ENCODE data around the gene CAMK2N2.
"Not testable (repeated sequence)": the region's sequence is repeated elsewhere in the genome, so short reads cannot be mapped to it uniquely, and the experiment has no call there.

CAMK2N2 gene

DNA sequence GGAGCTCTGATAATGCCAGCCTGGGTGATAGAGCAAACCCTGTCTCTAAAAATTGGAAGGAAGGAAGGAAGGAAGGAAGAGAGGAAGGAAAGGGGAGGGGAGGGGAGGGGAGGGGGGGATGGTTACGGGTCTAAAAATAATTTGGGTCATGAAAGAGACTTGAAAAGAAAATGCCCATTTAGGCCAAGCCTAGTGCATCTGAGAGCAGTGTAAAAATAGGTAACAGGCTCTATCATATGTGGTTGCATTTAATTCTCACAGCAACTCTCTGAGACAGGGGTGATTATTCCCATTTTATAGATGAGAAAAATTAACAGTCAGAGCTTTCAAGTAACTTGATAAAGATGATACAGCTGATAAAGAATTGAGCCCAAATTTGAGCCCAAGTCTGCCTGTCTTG is 10.9 kb upstream of the CAMK2N2 start:
- no peak for DNase-seq

DNA sequence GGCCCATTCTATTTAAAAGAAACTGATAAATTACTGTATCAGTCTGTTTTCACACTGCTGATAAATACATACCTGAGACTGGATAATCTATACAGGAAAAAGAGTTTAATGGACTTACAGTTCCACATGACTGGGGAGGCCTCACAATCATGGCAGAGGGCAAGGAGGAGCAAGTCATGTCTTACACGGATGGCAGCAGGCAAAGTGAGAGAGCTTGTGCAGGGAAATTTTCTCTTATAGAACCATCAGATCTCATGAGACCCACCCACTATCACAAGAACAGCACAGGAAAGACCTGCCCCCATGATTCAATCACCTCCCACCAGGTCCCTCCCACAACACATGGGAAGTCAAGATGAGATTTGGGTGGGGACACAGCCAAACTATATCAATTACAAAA is 5.9 kb upstream of the CAMK2N2 start:
- not testable (repeated sequence) for DNase-seq

DNA sequence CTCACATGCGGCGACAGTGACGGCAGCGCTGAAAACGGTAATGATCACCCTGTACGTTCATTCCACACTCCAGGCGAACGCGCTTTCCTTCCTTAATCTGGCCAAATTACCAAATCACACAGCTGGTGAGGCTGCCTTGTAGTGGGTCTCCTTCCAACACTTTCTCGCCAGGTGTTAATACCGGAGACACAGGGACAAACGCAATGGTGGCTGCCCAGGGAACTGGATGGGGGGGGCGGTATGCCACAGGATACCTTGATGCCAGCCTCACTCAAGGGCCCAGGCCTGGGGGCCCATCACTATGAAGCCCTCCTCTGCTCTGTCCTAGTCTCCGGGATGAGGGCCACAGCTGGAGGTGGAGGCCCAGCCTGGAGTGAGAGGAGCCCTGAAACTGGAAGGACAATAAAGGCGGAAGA is 1.4 kb upstream of the CAMK2N2 start:
- no peak for DNase-seq

DNA sequence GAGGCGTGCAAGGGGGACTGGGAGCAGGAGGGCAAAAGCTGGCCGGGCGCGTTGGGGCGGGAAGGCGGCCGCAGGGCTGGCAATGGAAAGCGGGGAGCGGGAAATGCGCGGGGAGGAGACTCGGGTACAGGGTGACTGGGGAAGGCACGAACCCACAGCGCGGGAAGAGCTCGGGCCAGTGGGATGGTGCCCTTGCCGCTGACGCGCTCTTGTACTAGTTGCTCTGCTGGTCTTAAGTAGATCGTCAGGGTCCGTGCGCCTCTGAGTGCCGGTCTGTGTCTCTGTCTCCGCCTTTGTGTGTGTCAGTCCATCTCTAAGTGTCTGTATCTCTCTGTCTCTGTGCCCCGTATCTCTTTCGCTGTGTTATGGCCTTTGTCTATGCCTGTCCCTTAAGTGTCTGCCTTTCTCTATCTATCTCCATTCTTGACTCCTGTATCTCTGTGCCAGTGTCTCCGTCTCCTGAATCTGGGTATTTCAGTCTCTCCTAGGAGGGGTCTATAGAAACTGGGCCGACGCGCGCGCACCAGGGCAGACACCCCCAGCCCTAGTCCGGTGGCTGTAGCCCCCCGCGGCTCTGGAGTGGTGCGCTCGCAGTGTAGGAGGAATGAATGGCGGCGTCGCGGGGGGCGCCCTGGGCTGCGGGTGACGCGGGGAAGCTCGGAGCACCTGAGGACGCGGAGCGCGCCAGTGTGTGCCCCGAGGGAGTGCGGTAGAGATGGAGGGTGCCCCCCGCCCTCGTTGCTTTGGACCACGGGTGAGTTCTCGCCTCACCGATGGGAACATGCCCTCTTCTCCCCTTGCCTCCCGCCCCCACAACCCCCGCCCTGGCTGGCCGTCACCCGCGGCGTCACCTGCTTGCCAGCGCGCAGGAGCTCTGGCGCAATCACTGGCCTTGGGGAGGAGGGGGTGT is 756 bp upstream of the CAMK2N2 start:
- peak; percentile 55 for DNase-seq

DNA sequence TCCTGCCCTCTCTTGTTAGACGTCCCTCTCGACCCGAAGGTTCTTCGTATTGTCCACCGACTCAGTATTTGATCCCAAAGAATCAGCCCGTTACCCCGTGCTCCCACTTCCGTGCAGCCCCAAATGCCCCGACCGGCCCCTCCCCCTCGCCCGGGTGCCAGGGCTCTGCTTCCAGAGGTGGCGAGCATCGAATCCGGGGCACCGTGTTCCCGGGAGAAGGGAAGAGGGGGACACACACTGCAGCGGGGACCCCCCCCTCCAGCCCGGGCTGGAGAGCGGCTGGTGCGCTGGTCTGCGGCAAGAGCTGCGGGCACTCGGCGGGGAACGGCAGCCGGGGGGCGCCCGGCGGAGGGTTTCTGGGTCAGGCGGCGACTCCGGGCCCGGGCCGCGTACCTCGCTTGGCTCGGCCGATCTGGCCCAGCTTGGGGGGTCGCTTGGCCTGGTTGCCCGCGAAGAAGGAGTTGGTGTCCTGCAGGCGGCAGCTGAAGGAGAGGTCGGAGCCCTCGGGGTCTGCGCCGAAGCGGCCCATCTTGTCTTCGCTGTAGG is 556 bp downstream of the CAMK2N2 start:
- DNase-seq, result no peak

DNA sequence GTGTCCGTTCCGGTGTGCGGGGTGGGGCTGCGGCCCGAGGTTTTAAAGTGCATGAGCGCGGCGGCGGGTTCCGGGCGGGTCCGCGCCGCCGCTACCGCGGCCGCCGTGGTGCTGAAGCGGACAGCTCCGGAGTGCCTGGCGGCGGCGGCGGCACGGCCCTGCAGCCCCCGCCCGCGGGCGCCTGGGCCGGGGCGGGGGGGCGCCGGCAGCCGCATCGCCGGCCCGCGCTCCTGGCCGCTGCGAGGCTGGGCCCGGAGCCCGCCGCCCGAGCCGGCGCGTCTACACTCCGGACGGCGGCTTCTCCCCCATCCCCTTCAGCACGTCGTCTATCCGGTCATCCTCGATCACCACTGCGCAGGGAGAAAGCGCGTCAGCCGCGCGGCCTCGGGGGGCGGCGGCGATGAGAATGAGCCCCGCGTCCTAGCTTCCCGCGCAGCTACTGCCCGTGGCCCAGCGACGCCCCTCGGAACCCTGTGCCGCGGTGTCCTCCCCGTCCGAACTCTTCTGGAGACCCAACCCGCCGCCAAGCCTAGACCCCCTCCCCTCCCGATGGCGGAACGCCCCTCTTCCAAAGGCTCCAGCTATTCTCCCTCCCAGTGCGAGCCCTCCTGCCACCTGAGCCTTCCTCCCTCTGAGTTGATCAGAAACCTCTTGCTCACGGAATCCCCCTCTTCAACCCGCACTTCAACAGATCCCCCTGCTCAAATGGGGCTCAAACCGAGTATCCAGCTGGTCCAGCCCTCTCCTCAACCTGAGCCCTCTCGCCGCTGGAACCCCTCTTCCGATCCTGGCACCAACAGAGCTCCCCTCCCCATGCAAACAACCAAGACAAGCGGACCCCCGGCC is 1.3 kb downstream of the CAMK2N2 start:
- peak; percentile 57 for DNase-seq

DNA sequence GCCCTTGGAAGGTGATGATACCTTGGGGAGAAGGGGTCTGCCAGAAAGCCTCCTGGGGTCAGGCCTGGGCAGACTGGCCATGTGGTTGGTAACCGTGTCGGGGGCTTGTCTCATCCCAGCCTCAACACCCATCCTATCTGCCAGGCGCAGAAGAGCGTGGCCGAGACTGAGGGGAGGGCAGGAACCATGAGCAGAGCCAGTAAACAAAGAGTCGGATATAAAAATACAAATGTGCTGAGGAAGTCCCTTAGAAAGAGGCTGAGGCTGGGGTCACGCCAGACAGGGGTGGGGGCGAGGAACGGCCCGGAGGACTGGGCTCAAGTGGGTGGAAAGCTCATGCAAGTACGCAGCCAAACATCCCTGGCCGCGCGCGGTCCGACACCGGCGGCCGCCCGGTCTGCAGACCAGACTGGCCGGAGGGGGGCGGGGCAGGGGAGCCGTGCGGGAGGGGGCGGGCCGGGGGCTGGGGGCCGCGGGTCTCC is 1.9 kb downstream of the CAMK2N2 start:
- DNase-seq, result no peak

DNA sequence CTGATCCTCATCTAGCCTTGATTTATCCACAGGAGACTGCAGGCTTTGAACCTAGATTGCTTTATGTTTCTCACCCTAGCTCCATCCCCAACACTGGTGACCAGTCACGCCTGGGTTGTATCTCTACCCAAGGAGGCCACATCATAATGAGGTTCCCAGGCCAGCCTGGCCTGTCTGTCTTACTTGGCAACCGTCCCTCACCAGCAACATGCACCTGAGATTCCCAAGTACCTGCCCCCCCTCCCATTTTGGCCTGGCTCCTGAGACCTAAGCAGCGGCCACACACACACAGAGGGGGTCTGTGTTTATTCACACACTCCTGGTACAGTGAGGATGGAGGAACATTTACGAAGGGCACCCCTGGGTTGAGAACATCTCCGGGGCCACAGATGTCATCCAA is 2.4 kb downstream of the CAMK2N2 start:
- no peak for DNase-seq

DNA sequence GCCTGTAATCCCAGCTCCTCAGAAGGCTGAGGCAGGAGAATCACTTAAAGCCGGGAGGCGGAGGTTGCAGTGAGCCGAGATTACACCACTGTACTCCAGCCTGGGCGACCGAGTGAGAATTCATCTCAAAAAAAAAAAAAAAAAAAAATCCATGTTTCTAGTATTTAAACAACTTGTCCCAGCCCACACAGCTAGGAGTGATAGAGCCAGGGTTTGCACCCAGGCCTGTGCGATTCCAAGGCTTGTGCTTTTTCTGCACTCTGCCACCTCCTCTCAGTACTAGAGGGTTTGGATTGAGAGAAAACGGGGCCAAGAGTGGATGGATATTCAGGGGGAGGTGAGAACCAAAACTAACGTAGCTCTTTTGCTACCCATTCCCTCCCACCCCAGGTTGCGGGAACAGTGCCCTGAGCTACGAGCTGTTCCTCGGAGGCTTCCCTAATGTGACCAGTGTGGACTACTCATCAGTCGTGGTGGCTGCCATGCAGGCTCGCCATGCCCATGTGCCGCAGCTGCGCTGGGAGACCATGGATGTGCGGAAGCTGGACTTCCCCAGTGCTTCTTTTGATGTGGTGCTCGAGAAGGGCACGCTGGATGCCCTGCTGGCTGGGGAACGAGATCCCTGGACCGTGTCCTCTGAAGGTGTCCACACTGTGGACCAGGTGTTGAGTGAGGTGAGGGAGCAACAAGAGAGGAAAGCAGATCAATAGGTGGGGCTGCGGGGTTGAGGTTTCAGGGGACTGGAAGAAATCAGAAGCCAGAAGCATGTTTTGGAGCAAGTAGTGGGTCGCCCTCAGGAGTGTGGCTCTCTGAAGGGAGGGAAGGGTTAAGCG is 4.1 kb downstream of the CAMK2N2 start:
- DNase-seq, result no peak

DNA sequence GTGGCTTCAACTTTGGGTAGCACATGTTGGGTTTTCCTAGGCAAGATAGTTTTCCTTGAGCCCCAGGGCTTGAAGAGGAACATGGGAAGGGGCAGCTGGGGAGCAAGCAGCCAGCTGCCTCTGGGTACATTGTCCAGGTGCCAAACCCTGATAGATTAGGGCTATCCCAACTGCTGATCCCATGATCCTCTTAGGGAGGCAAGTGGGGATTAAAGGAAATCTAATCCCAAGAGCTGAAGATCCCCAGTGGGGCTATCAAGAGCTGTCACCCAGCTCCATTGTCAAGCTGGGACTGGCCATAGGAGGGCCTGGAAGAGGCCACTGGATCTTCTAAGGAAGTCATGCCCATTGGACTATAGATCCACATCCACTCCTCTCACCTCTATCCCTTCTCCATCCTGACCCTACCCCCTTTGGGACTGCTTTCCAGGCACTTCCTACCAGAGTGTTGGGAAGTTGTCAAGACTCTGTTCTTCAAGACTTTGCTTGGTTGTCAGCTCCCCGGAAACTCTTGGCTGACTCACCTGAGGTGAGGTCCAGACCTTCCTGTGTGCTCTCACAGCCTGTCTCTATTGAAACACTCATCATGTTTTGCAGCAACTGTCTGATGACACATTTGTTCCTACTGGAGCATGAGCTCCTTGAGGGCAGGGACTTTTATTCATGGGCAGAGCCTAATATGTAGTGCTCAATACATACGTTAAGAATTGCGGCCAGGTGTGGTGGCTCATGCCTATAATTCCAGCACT is 5.9 kb downstream of the CAMK2N2 start:
- no peak for DNase-seq

DNA sequence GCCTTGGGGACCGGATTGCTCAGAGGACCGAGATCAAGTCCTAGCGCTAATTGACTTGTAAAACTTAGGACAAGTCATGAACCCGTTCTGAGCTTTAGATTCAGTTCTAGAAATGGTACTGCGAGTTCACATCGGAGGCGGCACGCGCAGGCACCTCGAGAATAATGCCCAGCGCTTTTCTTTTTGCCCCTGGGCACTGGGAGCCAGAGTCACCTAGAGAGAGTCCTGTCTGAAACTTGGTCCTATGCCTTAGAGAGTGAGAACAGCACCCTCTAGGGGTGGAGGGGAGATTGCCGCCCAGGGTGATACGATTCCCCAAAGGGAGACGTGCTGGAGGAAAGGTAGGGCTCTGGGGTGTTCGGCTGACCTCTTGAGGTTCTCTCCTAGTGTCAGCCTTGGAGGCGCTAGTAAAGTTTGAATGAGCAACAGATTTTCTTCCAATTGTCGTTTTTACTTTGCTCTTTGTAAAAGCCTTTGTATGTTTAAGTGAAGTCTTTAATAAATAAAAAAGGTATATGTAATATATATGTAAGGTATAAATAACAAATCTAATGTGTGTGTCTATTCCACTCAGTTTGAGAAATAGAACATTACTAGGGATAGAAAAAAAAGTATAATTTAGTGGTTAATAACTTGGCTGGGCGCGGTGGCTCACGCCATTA is 11.1 kb downstream of the CAMK2N2 start:
- peak; percentile 97 for DNase-seq

DNA sequence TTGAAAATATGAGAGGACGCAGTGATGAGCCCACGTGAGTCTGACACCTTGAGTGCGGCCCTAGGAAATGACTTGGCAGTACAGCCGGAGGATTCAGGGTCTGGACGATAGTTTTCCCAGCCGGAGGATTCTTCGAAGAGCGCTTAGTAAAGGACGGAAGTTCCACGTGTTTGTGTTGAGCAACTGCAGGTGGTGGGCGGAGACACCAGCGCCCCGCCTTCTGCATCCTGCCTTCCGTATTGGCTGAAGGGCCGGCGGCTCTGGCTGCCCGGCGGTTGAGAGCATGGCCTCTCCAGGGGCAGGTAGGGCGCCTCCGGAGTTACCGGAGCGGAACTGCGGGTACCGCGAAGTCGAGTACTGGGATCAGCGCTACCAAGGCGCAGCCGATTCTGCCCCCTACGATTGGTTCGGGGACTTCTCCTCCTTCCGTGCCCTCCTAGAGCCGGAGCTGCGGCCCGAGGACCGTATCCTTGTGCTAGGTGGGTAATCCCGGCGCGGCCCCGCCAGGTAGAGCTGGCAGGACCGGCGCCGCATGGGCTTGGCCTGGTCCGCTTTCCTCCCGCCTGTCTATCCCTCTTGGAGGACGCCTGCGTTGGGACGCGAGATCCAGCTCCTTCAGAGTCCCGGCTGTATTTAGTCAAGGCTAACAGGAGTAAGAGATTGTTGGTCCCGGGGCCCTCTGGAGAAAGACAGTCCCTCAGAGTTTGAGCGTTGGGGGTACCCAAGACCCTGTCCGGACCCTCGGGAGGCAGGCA is 11.8 kb downstream of the CAMK2N2 start, which contains the start of gene EEF1AKMT4:
Gene EEF1AKMT4, plus strand, starts transcription at position 261 of the 755 bp plus-strand sequence. Its CDS starts 23 bp downstream, at position 284.
- DNase-seq, result peak; percentile 99

DNA sequence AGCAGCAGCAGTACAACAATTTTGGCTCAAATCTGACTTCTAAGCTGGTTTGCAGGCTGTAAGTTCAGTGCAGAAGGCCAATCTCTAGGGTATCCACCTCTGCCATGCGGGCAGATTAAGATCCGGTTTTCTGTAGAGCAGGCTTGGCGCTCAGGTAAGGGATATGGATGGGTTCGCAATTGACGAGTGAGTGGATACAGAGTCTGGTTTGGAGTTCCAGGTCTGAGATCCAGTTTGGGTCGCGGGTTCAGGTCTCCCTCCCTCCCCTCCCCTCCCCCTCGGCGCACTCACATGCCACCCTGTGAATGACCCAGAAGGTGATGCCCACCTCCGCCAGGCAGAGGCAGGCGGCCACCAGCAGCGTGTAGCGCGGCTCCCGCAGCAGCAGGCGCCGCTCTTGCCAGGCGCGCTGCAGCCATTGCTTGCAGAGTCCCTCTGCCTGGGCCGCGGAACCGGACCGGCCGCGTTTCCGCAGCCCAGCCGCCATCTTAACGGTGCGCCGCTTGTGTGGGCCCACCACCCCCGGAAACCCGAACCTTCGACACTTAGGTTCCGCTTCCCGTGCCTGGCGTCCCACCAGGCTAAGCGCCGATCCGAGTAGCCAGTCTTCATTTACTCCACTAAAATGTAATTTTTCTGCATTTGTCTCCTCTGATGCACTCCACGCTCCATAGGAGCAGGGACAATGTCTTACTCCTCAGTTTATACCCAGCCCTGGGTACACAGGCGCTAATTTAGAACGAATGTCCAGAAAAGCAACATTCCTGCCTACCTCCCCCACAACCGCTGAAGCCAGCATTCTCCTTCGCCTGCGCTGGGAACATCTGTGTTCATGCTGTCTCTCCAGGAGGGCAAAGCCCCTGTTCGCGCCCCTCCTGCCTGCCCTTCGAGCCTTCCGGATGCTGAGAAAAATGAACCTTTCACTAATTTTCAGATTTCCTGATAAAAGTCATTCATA is 12.6 kb downstream of the CAMK2N2 start, which contains the start of gene ALG3:
Gene ALG3, minus strand, starts transcription at position 509 of the 958 bp plus-strand sequence. Its CDS starts 22 bp downstream, at position 487.
- peak; percentile 93 for DNase-seq

DNA sequence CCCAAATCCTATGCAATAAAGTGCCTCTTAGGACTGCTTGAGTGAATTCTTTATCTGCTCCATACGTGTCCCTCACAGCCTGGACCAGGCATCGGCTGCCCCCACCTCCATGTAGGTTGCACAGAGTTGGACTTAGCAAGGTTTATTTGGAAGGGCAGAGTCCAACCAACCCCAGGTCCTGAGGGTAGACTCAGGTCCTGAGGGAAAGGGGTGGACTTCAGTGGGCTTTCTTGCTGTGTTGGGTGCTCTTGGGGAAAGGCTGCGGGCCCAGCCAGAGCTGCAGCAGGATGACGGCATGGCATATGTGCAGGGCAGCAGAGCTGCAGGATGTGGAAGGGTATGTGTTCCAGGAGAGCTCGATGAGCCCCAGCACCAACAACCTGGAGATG is 19.1 kb downstream of the CAMK2N2 start:
- DNase-seq, result no peak

DNA sequence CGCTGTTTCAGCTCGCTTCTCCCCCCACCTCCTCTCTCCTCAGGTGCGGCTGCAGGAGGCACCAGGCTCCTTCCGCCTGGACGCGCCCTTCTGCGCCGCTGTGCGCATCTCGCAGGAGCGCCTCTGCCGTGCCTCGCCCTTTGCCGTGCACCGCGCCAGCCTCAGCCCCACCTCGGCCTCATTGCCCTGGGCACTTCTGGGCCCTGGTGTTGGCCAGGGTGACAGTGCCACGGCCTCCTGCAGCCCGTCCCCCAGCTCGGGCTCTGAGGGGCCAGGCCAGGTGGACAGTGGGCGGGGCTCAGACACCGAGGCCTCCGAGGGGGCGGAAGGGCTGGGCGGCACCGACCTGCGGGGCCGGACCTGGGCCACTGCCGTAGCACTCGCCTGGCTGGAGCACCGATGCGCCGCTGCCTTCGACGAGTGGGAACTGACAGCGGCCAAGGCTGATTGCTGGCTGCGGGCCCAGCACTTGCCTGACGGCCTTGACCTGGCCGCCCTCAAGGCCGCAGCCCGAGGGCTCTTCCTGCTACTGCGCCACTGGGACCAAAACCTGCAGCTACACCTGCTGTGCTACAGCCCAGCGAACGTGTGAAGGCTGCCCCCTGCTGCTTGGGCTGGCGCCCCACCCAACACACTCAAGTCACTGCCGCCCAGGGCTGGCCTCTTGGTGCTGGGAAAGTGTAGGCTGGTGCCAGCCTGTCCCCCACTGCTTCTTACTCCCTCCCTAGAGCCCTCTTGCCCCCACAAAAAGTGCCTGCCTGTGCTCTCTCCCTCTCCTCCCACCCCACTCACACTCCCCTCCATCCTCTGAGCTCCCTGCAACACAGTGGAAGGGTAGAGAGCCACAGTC is 19.7 kb downstream of the CAMK2N2 start:
- DNase-seq, result peak; percentile 63

DNA sequence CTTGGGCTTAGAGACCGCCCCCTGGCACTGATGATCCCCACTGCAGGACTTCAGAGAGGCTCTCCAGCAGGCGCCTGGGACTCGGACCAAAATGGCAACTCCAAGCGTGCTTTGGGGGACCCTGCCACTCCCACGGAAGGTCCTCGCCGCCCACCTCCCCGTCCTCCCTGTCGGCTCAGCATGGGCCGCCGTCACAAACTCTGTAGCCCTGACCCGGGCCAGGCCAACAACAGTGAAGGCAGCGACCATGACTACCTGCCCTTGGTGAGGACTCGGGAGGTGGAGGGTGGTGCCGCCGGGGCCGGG is 20.3 kb downstream of the CAMK2N2 start:
- no peak for DNase-seq

DNA sequence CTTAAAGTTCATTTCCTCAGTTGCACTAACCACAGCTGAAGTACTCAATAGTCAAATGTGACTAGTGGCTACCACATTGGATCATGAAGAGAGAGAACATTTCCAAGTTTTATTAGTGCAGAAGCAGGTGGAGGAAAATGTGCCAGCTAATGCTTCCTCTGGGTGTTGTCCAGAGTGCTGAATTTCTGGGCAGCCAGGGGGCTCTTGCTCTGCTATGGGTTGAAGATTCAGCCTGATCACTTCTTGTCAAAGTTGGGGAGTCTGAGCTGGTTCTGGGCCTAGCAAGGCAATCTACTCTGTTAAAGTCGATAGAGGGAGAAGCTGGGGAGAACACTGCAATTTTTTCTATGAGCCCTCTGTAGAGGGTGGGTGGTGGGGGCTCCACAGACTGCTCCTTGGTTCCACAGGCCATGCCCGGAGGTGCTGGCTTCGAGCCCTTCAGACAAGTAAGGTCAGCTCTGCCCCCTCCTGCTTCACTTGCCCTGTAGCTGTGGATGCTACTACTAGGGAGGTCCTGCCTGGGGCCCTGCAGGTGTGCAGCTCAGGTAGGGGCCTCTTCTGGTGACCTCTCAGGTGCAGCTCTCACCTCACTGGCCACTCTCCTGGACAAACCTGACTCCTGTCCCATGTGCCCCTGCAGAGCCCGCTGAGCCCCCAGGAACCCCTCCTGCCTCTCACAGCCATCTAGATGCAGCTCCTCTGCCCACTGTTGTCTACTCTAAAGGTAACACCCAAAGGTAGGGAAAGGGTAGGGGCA is 20.8 kb downstream of the CAMK2N2 start:
- peak; percentile 73 for DNase-seq
